Measurements from ENCODE around the gene RAB6B.
"Not testable (repeated sequence)": the region's sequence is repeated elsewhere in the genome, so short reads cannot be mapped to it uniquely, and the experiment has no call there.

Gene RAB6B

GRCh38 chr3:133783762-133784161, 111.9 kb downstream of the RAB6B start:
- H3K9ac ChIP-seq (ENCODE audit: low read length): no peak overlapping the region
- no peaks in the 10 kb centered on the region for H3K9me3 ChIP-seq (ENCODE audit: insufficient read depth, low read length)
- no peak overlapping the region for H2AFZ ChIP-seq (ENCODE audit: low read depth, low read length)
- H3K4me2 ChIP-seq (ENCODE audit: low read length): no peak overlapping the region
- no peak overlapping the region for H3K27ac ChIP-seq (ENCODE audit: low read length)
- H3K27me3 ChIP-seq (ENCODE audit: low read depth, low read length): 0 out of 2 replicates have a peak, but pooled peaks cover 8% of the 10 kb centered on the region
- no peaks in the 10 kb centered on the region for H3K4me1 ChIP-seq (ENCODE audit: low read length)
- H4K20me1 ChIP-seq (ENCODE audit: insufficient read depth, low read length): no peaks in the 10 kb centered on the region
- H3K36me3 ChIP-seq (replicated peaks; ENCODE audit: low read depth, low read length): no peaks in the 10 kb centered on the region
- H3K4me3 ChIP-seq (ENCODE audit: low read length): no peak overlapping the region
- TF ChIP-seq, protein P1, sequence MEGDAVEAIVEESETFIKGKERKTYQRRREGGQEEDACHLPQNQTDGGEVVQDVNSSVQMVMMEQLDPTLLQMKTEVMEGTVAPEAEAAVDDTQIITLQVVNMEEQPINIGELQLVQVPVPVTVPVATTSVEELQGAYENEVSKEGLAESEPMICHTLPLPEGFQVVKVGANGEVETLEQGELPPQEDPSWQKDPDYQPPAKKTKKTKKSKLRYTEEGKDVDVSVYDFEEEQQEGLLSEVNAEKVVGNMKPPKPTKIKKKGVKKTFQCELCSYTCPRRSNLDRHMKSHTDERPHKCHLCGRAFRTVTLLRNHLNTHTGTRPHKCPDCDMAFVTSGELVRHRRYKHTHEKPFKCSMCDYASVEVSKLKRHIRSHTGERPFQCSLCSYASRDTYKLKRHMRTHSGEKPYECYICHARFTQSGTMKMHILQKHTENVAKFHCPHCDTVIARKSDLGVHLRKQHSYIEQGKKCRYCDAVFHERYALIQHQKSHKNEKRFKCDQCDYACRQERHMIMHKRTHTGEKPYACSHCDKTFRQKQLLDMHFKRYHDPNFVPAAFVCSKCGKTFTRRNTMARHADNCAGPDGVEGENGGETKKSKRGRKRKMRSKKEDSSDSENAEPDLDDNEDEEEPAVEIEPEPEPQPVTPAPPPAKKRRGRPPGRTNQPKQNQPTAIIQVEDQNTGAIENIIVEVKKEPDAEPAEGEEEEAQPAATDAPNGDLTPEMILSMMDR (IDR thresholded peaks at IDR 0.05; ENCODE audit: low read depth, low read length): no peak
- no peaks in the 10 kb centered on the region for H3K79me2 ChIP-seq (ENCODE audit: low read length)

DNA sequence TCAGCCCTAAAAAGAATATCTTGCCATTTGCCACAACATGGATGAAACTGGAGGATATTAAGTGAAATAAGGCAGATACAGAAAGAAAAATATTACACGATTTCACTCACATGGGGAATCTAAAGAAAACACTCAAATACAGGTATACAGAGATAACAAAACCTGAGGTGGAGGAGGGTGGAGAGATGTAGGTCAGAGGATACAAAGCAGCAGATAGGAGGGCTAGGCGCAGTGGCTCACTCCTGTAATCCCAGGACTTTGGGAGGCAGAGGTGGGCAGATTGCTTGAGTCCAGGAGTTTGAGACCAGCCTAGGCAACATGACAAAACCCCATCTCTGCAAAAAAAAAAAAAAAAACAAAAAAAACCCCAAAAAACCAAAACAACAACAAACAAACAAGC, 113.2 kb downstream of the RAB6B start:
- Histone ChIP-seq H3K36me3 (replicated peaks; ENCODE audit: low read depth, low read length) (no peaks in the 10 kb centered on the region), H3K4me1 (ENCODE audit: low read length) (no peaks in the 10 kb centered on the region), H2AFZ (ENCODE audit: low read depth, low read length) (no peak overlapping the region), H3K9me3 (ENCODE audit: insufficient read depth, low read length) (no peaks in the 10 kb centered on the region), H4K20me1 (ENCODE audit: insufficient read depth, low read length) (no peaks in the 10 kb centered on the region), H3K27ac (ENCODE audit: low read length) (no peak overlapping the region), H3K9ac (ENCODE audit: low read length) (no peak overlapping the region), H3K27me3 (ENCODE audit: low read depth, low read length) (peaks cover 15% of the 10 kb centered on the region; the same call in 1 of the 2 replicates), H3K4me2 (ENCODE audit: low read length) (no peak overlapping the region), H3K79me2 (ENCODE audit: low read length) (no peaks in the 10 kb centered on the region), H3K4me3 (ENCODE audit: low read length) (no peak overlapping the region)
- TF ChIP-seq EZH2phosphoT487 (IDR thresholded peaks at IDR 0.05; ENCODE audit: low read depth): no peak
- TF ChIP-seq, protein P1 (IDR thresholded peaks at IDR 0.05; ENCODE audit: low read depth, low read length): no peak

DNA sequence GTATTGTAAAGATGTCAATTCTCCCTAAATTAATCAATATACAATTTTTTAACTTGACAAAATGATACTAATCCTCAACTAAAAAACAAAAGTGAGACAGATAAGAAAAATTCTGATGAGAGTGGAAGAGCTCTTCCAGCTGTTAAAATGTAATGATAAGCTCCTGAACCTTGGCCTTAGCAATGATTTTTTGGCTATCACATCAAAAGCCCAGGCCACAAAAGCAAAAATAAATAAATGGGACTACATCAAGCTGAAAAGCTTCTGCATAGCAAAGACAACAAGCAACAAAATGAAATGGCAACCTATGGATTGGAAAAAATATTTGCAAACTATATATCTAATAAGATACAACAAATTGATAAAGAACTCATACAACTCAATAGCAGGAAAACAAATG, 114.1 kb downstream of the RAB6B start:
- Histone ChIP-seq H3K27ac (ENCODE audit: low read length) (no peak overlapping the region), H3K4me2 (ENCODE audit: low read length) (no peak overlapping the region), H3K9ac (ENCODE audit: low read length) (no peak overlapping the region), H3K9me3 (ENCODE audit: insufficient read depth, low read length) (no peaks in the 10 kb centered on the region), H3K79me2 (ENCODE audit: low read length) (no peaks in the 10 kb centered on the region), H3K4me3 (ENCODE audit: low read length) (no peak overlapping the region), H2AFZ (ENCODE audit: low read depth, low read length) (no peak overlapping the region), H3K36me3 (replicated peaks; ENCODE audit: low read depth, low read length) (no peaks in the 10 kb centered on the region), H4K20me1 (ENCODE audit: insufficient read depth, low read length) (no peaks in the 10 kb centered on the region), H3K27me3 (ENCODE audit: low read depth, low read length) (peaks cover 15% of the 10 kb centered on the region; the same call in 1 of the 2 replicates), H3K4me1 (ENCODE audit: low read length) (no peaks in the 10 kb centered on the region)
- TF ChIP-seq, protein P1 (IDR thresholded peaks at IDR 0.05; ENCODE audit: low read depth, low read length): no peak
- TF ChIP-seq EZH2phosphoT487 (IDR thresholded peaks at IDR 0.05; ENCODE audit: low read depth): no peak

DNA sequence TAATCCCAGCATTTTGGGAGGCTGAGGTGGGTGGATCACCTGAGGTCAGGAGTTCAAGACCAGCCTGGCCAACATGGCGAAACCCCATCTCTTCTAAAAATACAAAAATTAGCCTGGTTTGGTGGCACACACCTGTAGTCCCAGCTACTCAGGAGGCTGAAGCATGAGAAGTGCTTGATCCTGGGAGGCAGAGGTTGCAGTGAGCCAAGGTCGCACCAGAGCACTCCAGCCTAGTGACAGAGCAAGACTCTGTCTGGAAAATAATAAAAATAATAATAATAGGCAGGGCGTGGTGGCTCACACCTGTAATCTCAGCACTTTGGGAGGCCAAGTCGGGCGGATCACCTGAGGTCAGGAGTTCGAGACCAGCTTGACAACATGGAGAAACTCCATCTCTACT, 114.9 kb downstream of the RAB6B start:
- H3K4me3 ChIP-seq (ENCODE audit: low read length); H3K4me1 ChIP-seq (ENCODE audit: low read length); H3K36me3 ChIP-seq (replicated peaks; ENCODE audit: low read depth, low read length); H4K20me1 ChIP-seq (ENCODE audit: insufficient read depth, low read length); H3K4me2 ChIP-seq (ENCODE audit: low read length); H3K27ac ChIP-seq (ENCODE audit: low read length); H3K9ac ChIP-seq (ENCODE audit: low read length); H2AFZ ChIP-seq (ENCODE audit: low read depth, low read length); H3K79me2 ChIP-seq (ENCODE audit: low read length); H3K9me3 ChIP-seq (ENCODE audit: insufficient read depth, low read length): not testable (repeated sequence)
- H3K27me3 ChIP-seq (ENCODE audit: low read depth, low read length): peaks cover 15% of the 10 kb centered on the region; the same call in 1 of the 2 replicates

All from OCI-LY3 (cell line).